Activated CD4-positive, alpha-beta T cell treated with anti-CD3 and anti-CD28 coated beads, Interleukin-2, amount 50 U/mL, for 48 hours (primary cell): Measurements from ENCODE around the gene SYVN1.
A peak's percentile ranks its signal among the peaks of the same experiment; 100 is the strongest.
"Not testable (repeated sequence)": the region's sequence is repeated elsewhere in the genome, so short reads cannot be mapped to it uniquely, and the experiment has no call there.

Experiments
- DNase-seq, 2 experiments: peaks; one replicate each; pipeline ENCODE4 v3.0.0-alpha.2; 2020

SYVN1 gene

GRCh38 chr11:65150509-65151299 lies 16.4 kb upstream of the SYVN1 start:
- peak; percentile 43 to 54 for DNase-seq

GRCh38 chr11:65150131-65150508 lies 15.8 kb upstream of the SYVN1 start:
- not testable (repeated sequence) for DNase-seq

- no peak for DNase-seq
Measured at GRCh38 chr11:65148657-65149056, 14.3 kb upstream of the SYVN1 start.

GRCh38 chr11:65147352-65148075 lies 13.2 kb upstream of the SYVN1 start:
- DNase-seq = no peak

GRCh38 chr11:65141896-65142494 lies 7.7 kb upstream of the SYVN1 start:
- no peak for DNase-seq

GRCh38 chr11:65136515-65137096 lies 2.3 kb upstream of the SYVN1 start:
- DNase-seq = no peak

- DNase-seq = no peak
Measured at GRCh38 chr11:65135633-65136145, 1.4 kb upstream of the SYVN1 start.

GRCh38 chr11:65134952-65135632 lies 773 bp upstream of the SYVN1 start:
- peak; percentile 75 to 81 for DNase-seq

- no peak for DNase-seq
Measured at GRCh38 chr11:65133724-65134123, 595 bp downstream of the SYVN1 start.

- DNase-seq = peak; percentile 79 to 82
Measured at GRCh38 chr11:65132988-65133700, 1.2 kb downstream of the SYVN1 start.

GRCh38 chr11:65132238-65132987 lies 1.9 kb downstream of the SYVN1 start:
- DNase-seq = no peak

GRCh38 chr11:65131895-65132237 lies 2.5 kb downstream of the SYVN1 start:
- no peak for DNase-seq

- no peak for DNase-seq
Measured at GRCh38 chr11:65131417-65131776, 2.9 kb downstream of the SYVN1 start.

GRCh38 chr11:65130631-65131416 lies 3.5 kb downstream of the SYVN1 start:
- no peak for DNase-seq

- DNase-seq = no peak
Measured at GRCh38 chr11:65129649-65130441, 4.5 kb downstream of the SYVN1 start.

GRCh38 chr11:65128182-65129145 lies 5.9 kb downstream of the SYVN1 start:
- no peak for DNase-seq

GRCh38 chr11:65127473-65128181 lies 6.7 kb downstream of the SYVN1 start:
- DNase-seq = no peak
